Activated CD4-positive, alpha-beta memory T cell treated with anti-CD3 and anti-CD28 coated beads for 36 hours (primary cell): ENCODE results near the gene DNAH9. TPM values are rescaled to one million over a fixed set of nuclear protein-coding genes. Genes with fewer than 3 reads are reported as not detected.
A peak's percentile ranks its signal among the peaks of the same experiment; 100 is the strongest.
"Not testable (repeated sequence)": the region's sequence is repeated elsewhere in the genome, so short reads cannot be mapped to it uniquely, and the experiment has no call there.

ENCODE experiments used
- CTCF ChIA-PET: fragments of 350-600 bp; sonication (Branson Sonifier 250); formaldehyde crosslinking; loops from one replicate; lab custom pipeline; 2021; ENCODE audit warnings: antibody characterized with exemption, inconsistent platforms; lab: Charles Lee
- POLR2A ChIA-PET: fragments of 350-600 bp; sonication (Branson Sonifier 250); formaldehyde crosslinking; loops from one replicate; lab custom pipeline; 2021; ENCODE audit warnings: antibody characterized with exemption; lab: Charles Lee
- DNase-seq: peaks from one replicate; pipeline ENCODE4 v3.0.0-alpha.2; 2020
- H3K27ac Mint-ChIP-seq: one replicate; pipeline ENCODE4 v1.8.0; 2021; ENCODE audit warnings: mixed read lengths
- H3K27me3 Mint-ChIP-seq: one replicate; pipeline ENCODE4 v1.8.0; 2021; ENCODE audit warnings: mixed read lengths
- H3K36me3 Mint-ChIP-seq: one replicate; pipeline ENCODE4 v1.8.0; 2021; ENCODE audit warnings: mixed read lengths
- H3K4me1 Mint-ChIP-seq: one replicate; pipeline ENCODE4 v1.8.0; 2021; ENCODE audit warnings: low read depth, mixed read lengths
- H3K4me3 Mint-ChIP-seq: one replicate; pipeline ENCODE4 v1.8.0; 2021; ENCODE audit warnings: mild to moderate bottlenecking, mixed read lengths
- H3K9me3 Mint-ChIP-seq: one replicate; pipeline ENCODE4 v1.8.0; 2021; ENCODE audit warnings: mixed read lengths
- intact Hi-C: fragments of 100-400 bp; cut with micrococcal nuclease; formaldehyde crosslinking; loops from one replicate; pipeline ENCODE4 v1.15.1; 2023
- total RNA-seq, 2 experiments: library from RNA; stranded (reverse); gene quantifications; one replicate each; pipeline ENCODE4 v1.2.3, GENCODE V29; 2021

Gene DNAH9
- total RNA-seq, 2 experiments from 2014 or later, result not detected

- Mint-ChIP-seq H3K4me1 (no peaks in the 10 kb centered on the region), H3K27ac (no peak overlapping the region), H3K9me3 (peaks cover 2% of the 10 kb centered on the region), H3K4me3 (no peak overlapping the region), H3K36me3 (no peaks in the 10 kb centered on the region), H3K27me3 (peaks cover 13% of the 10 kb centered on the region)
- DNase-seq, result no peak
- ChIA-PET POLR2A (no interaction called here), CTCF (interaction anchor here (0.6 kb wide), 1 partner anchor 14 kb away, joined by 3 read pairs; no protein-coding TSS in a partner anchor)
- intact Hi-C loops, result no loop called here
Measured at GRCh38 chr17:11921296-11921695, 323.0 kb downstream of the DNAH9 start.

GRCh38 chr17:11922638-11923037, 324.4 kb downstream of the DNAH9 start:
- Mint-ChIP-seq H3K27me3 (peaks cover 8% of the 10 kb centered on the region), H3K27ac (no peak overlapping the region), H3K9me3 (peaks cover 8% of the 10 kb centered on the region), H3K4me1 (no peaks in the 10 kb centered on the region), H3K4me3 (no peak overlapping the region), H3K36me3 (no peaks in the 10 kb centered on the region)
- CTCF ChIA-PET, result no interaction called here
- POLR2A ChIA-PET, result no interaction called here
- DNase-seq, result no peak
- intact Hi-C loops, result no loop called here

GRCh38 chr17:11924076-11924475, 325.8 kb downstream of the DNAH9 start:
- CTCF ChIA-PET, result no interaction called here
- Mint-ChIP-seq H3K9me3 (peaks cover 8% of the 10 kb centered on the region), H3K4me1 (no peaks in the 10 kb centered on the region), H3K27ac (no peak overlapping the region), H3K27me3 (peaks cover 3% of the 10 kb centered on the region), H3K4me3 (no peak overlapping the region), H3K36me3 (no peaks in the 10 kb centered on the region)
- intact Hi-C loops, result no loop called here
- no peak for DNase-seq
- POLR2A ChIA-PET, result no interaction called here

GRCh38 chr17:11925262-11926021, 327.2 kb downstream of the DNAH9 start:
- DNase-seq, result no peak
- peaks cover 8% of the 10 kb centered on the region for H3K9me3 Mint-ChIP-seq
- H3K36me3 Mint-ChIP-seq, result no peaks in the 10 kb centered on the region
- POLR2A ChIA-PET, result no interaction called here
- CTCF ChIA-PET, result no interaction called here
- H3K4me1 Mint-ChIP-seq, result no peaks in the 10 kb centered on the region
- intact Hi-C loops, result no loop called here
- H3K4me3 Mint-ChIP-seq, result no peak overlapping the region
- no peak overlapping the region for H3K27ac Mint-ChIP-seq
- H3K27me3 Mint-ChIP-seq, result peaks cover 3% of the 10 kb centered on the region

GRCh38 chr17:11928436-11928835, 330.2 kb downstream of the DNAH9 start:
- no peak for DNase-seq
- no peak overlapping the region for H3K4me3 Mint-ChIP-seq
- ChIA-PET CTCF (no interaction called here), POLR2A (no interaction called here)
- no peak overlapping the region for H3K27ac Mint-ChIP-seq
- H3K27me3 Mint-ChIP-seq, result peaks cover 3% of the 10 kb centered on the region
- no peaks in the 10 kb centered on the region for H3K36me3 Mint-ChIP-seq
- peaks cover 8% of the 10 kb centered on the region for H3K9me3 Mint-ChIP-seq
- no peaks in the 10 kb centered on the region for H3K4me1 Mint-ChIP-seq
- intact Hi-C loops, result no loop called here

GRCh38 chr17:11932337-11932898, 334.1 kb downstream of the DNAH9 start:
- intact Hi-C loops, result no loop called here
- ChIA-PET CTCF (interaction anchor here (0.6 kb wide), 1 partner anchor 1123 kb away, joined by 3 read pairs; no protein-coding TSS in a partner anchor), POLR2A (no interaction called here)
- Mint-ChIP-seq H3K27me3 (peaks cover 2% of the 10 kb centered on the region), H3K9me3 (no peaks in the 10 kb centered on the region), H3K4me1 (no peaks in the 10 kb centered on the region), H3K36me3 (no peaks in the 10 kb centered on the region), H3K4me3 (no peak overlapping the region), H3K27ac (no peak overlapping the region)
- no peak for DNase-seq

GRCh38 chr17:11935734-11936406, 337.6 kb downstream of the DNAH9 start:
- ChIA-PET POLR2A (no interaction called here), CTCF (interaction anchor here (0.8 to 1.3 kb wide), 5 partner anchors 9 to 615 kb away, joined by 3 to 4 read pairs (median 3); no protein-coding TSS in a partner anchor)
- H3K4me1 Mint-ChIP-seq, result no peaks in the 10 kb centered on the region
- H3K4me3 Mint-ChIP-seq, result no peak overlapping the region
- H3K27ac Mint-ChIP-seq, result no peak overlapping the region
- peaks cover 2% of the 10 kb centered on the region for H3K27me3 Mint-ChIP-seq
- intact Hi-C loops, result no loop called here
- no peaks in the 10 kb centered on the region for H3K9me3 Mint-ChIP-seq
- peak; percentile 42 for DNase-seq
- no peaks in the 10 kb centered on the region for H3K36me3 Mint-ChIP-seq

GRCh38 chr17:11940904-11941303, 342.6 kb downstream of the DNAH9 start:
- Mint-ChIP-seq H3K4me1 (no peaks in the 10 kb centered on the region), H3K27ac (no peak overlapping the region), H3K36me3 (no peaks in the 10 kb centered on the region), H3K9me3 (no peaks in the 10 kb centered on the region), H3K27me3 (peaks cover 4% of the 10 kb centered on the region), H3K4me3 (no peak overlapping the region)
- ChIA-PET POLR2A (no interaction called here), CTCF (no interaction called here)
- intact Hi-C loops, result no loop called here
- DNase-seq, result no peak

GRCh38 chr17:11943086-11943485, 344.8 kb downstream of the DNAH9 start:
- H3K9me3 Mint-ChIP-seq, CTCF ChIA-PET, intact Hi-C loops, POLR2A ChIA-PET, H3K36me3 Mint-ChIP-seq, H3K4me3 Mint-ChIP-seq, H3K27ac Mint-ChIP-seq, H3K4me1 Mint-ChIP-seq, H3K27me3 Mint-ChIP-seq, DNase-seq: not testable (repeated sequence)

- CTCF ChIA-PET, result no interaction called here
- no peaks in the 10 kb centered on the region for H3K9me3 Mint-ChIP-seq
- peaks cover 2% of the 10 kb centered on the region for H3K27me3 Mint-ChIP-seq
- intact Hi-C loops, result no loop called here
- no peaks in the 10 kb centered on the region for H3K36me3 Mint-ChIP-seq
- POLR2A ChIA-PET, result no interaction called here
- H3K27ac Mint-ChIP-seq, result no peak overlapping the region
- no peak for DNase-seq
- no peak overlapping the region for H3K4me3 Mint-ChIP-seq
- H3K4me1 Mint-ChIP-seq, result no peaks in the 10 kb centered on the region
Measured at GRCh38 chr17:11943759-11944347, 345.6 kb downstream of the DNAH9 start.

- Mint-ChIP-seq H3K4me1 (no peaks in the 10 kb centered on the region), H3K27me3 (peaks cover 2% of the 10 kb centered on the region), H3K27ac (no peak overlapping the region), H3K36me3 (no peaks in the 10 kb centered on the region), H3K4me3 (no peak overlapping the region), H3K9me3 (no peaks in the 10 kb centered on the region)
- no peak for DNase-seq
- intact Hi-C loops, result no loop called here
- ChIA-PET POLR2A (no interaction called here), CTCF (no interaction called here)
Measured at GRCh38 chr17:11944587-11944986, 346.3 kb downstream of the DNAH9 start.

- no peaks in the 10 kb centered on the region for H3K4me1 Mint-ChIP-seq
- no peak overlapping the region for H3K4me3 Mint-ChIP-seq
- H3K36me3 Mint-ChIP-seq, result peaks cover 2% of the 10 kb centered on the region
- peaks cover 3% of the 10 kb centered on the region for H3K9me3 Mint-ChIP-seq
- no peak overlapping the region for H3K27ac Mint-ChIP-seq
- DNase-seq, result no peak
- peaks cover 2% of the 10 kb centered on the region for H3K27me3 Mint-ChIP-seq
- CTCF ChIA-PET, result no interaction called here
- intact Hi-C loops, result no loop called here
- POLR2A ChIA-PET, result no interaction called here
Measured at GRCh38 chr17:11948789-11949188, 350.5 kb downstream of the DNAH9 start.
